Measurements from ENCODE around the gene CDC20B. TPM values are rescaled to one million over a fixed set of nuclear protein-coding genes. Genes with fewer than 3 reads are reported as not detected.

The CDC20B gene
- total and polyA plus RNA-seq, 4 donors, result 0.28 TPM; not detected in 3

GRCh38 chr5:55081541-55081940, 91.4 kb downstream of the CDC20B start:
- Histone ChIP-seq H3K27ac (ENCODE audit: low read depth in 1 of 2, low read length in 2 of 2) (no peak overlapping the region), H3K4me1 (ENCODE audit: control insufficient read depth in 4 of 4, insufficient read depth in 4 of 4, low read length in 3 of 4) (no peaks in the 10 kb centered on the region), H3K27me3 (ENCODE audit: control insufficient read depth in 4 of 4, insufficient read depth in 4 of 4, low read length in 3 of 4) (peaks cover 0 to 3% (median 0%) of the 10 kb centered on the region in 4 donors), H3K9me3 (ENCODE audit: control insufficient read depth in 4 of 4, low read length in 3 of 4) (no peaks in the 10 kb centered on the region), H3K4me3 (ENCODE audit: low read depth in 1 of 3, low read length in 3 of 3) (no peak overlapping the region), H3K36me3 (ENCODE audit: control insufficient read depth in 4 of 4, insufficient read depth in 3 of 4, low read depth in 1 of 4, low read length in 3 of 4) (no peaks in the 10 kb centered on the region), H3K9ac (ENCODE audit: low read depth in 1 of 2, low read length in 2 of 2) (no peak overlapping the region)
- no peak for DNase-seq (ENCODE audit: low spot score)
- no peak for TF ChIP-seq RXRA (IDR thresholded peaks at IDR 0.05)
- TF ChIP-seq FOXA2 (IDR thresholded peaks at IDR 0.05), result no peak
- TF ChIP-seq YY1 (IDR thresholded peaks at IDR 0.05), result no peak
- no peak for TF ChIP-seq GABPA (IDR thresholded peaks at IDR 0.05 in 1 of 2, conservative IDR thresholded peaks at IDR 0.05 in 1 of 2)
- TF ChIP-seq, protein P1, sequence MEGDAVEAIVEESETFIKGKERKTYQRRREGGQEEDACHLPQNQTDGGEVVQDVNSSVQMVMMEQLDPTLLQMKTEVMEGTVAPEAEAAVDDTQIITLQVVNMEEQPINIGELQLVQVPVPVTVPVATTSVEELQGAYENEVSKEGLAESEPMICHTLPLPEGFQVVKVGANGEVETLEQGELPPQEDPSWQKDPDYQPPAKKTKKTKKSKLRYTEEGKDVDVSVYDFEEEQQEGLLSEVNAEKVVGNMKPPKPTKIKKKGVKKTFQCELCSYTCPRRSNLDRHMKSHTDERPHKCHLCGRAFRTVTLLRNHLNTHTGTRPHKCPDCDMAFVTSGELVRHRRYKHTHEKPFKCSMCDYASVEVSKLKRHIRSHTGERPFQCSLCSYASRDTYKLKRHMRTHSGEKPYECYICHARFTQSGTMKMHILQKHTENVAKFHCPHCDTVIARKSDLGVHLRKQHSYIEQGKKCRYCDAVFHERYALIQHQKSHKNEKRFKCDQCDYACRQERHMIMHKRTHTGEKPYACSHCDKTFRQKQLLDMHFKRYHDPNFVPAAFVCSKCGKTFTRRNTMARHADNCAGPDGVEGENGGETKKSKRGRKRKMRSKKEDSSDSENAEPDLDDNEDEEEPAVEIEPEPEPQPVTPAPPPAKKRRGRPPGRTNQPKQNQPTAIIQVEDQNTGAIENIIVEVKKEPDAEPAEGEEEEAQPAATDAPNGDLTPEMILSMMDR (IDR thresholded peaks at IDR 0.05; ENCODE audit: low read depth, low read length, missing input control), result no peak
- TF ChIP-seq FOXA1 (IDR thresholded peaks at IDR 0.05), result no peak
- no peak for TF ChIP-seq HNF4G (IDR thresholded peaks at IDR 0.05)
- TF ChIP-seq NR2F2 (IDR thresholded peaks at IDR 0.05), result no peak
- no peak for TF ChIP-seq HNF4A (conservative IDR thresholded peaks at IDR 0.05)
- TF ChIP-seq ATF3 (IDR thresholded peaks at IDR 0.05), result no peak
- no peak for TF ChIP-seq RAD21 (IDR thresholded peaks at IDR 0.05)
- TF ChIP-seq, protein P2, sequence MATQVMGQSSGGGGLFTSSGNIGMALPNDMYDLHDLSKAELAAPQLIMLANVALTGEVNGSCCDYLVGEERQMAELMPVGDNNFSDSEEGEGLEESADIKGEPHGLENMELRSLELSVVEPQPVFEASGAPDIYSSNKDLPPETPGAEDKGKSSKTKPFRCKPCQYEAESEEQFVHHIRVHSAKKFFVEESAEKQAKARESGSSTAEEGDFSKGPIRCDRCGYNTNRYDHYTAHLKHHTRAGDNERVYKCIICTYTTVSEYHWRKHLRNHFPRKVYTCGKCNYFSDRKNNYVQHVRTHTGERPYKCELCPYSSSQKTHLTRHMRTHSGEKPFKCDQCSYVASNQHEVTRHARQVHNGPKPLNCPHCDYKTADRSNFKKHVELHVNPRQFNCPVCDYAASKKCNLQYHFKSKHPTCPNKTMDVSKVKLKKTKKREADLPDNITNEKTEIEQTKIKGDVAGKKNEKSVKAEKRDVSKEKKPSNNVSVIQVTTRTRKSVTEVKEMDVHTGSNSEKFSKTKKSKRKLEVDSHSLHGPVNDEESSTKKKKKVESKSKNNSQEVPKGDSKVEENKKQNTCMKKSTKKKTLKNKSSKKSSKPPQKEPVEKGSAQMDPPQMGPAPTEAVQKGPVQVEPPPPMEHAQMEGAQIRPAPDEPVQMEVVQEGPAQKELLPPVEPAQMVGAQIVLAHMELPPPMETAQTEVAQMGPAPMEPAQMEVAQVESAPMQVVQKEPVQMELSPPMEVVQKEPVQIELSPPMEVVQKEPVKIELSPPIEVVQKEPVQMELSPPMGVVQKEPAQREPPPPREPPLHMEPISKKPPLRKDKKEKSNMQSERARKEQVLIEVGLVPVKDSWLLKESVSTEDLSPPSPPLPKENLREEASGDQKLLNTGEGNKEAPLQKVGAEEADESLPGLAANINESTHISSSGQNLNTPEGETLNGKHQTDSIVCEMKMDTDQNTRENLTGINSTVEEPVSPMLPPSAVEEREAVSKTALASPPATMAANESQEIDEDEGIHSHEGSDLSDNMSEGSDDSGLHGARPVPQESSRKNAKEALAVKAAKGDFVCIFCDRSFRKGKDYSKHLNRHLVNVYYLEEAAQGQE (IDR thresholded peaks at IDR 0.05), result no peak
- TF ChIP-seq, protein P3, sequence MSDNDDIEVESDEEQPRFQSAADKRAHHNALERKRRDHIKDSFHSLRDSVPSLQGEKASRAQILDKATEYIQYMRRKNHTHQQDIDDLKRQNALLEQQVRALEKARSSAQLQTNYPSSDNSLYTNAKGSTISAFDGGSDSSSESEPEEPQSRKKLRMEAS (IDR thresholded peaks at IDR 0.05), result no peak
- TF ChIP-seq JUND (IDR thresholded peaks at IDR 0.05), result no peak
- no peak for TF ChIP-seq SP1 (IDR thresholded peaks at IDR 0.05)
- TF ChIP-seq ZBTB33 (IDR thresholded peaks at IDR 0.05), result no peak
- TF ChIP-seq EGR1 (IDR thresholded peaks at IDR 0.05; ENCODE audit: low read depth in 2 of 2), result no peak
- no peak for TF ChIP-seq TAF1 (conservative IDR thresholded peaks at IDR 0.05)

Data from liver (tissue), 9 donors.